ENCODE measurements around the gene HIP1R. TPM values are rescaled to one million over a fixed set of nuclear protein-coding genes. Genes with fewer than 3 reads are reported as not detected.

The HIP1R gene
- total RNA-seq, 1 experiment from 2014 or later: 36.7 TPM

GRCh38 chr12:122846622-122847515, 11.6 kb downstream of the HIP1R start:
- BruUV-seq (replicated peaks): no TSS peak

DNA sequence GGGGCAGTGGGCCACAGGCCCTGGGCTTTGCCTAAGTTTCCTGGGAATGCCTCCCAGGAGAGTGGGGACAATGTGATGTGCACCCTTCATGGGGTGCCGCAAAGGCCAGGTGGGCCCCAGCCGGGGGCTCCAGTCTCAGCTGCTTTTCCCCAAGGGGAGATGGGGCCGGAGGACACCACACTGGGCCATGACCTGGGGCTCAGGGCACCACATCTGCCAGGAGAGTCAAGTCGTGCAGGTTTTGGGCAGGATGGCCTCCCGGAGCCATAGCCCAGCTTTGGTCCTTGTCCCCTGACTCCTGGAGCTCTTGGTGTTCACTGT, 12.2 kb downstream of the HIP1R start:
- H3K4me3 ChIP-seq (ENCODE audit: low read depth in 2 of 2, low read length in 2 of 2): no peak overlapping the region
- H3K27me3 ChIP-seq (ENCODE audit: control insufficient read depth, insufficient read depth, low read length): no peaks in the 10 kb centered on the region
- POLR2A ChIA-PET: interaction anchor here (0.6 kb wide), 1 partner anchor 68 kb away, joined by 3 read pairs; no protein-coding TSS in a partner anchor
- no TSS peak for BruUV-seq (replicated peaks)
- CTCF ChIA-PET: interaction anchor here (0.6 kb wide), 1 partner anchor 12 kb away, joined by 3 read pairs; no protein-coding TSS in a partner anchor
- TF ChIP-seq, protein P1, sequence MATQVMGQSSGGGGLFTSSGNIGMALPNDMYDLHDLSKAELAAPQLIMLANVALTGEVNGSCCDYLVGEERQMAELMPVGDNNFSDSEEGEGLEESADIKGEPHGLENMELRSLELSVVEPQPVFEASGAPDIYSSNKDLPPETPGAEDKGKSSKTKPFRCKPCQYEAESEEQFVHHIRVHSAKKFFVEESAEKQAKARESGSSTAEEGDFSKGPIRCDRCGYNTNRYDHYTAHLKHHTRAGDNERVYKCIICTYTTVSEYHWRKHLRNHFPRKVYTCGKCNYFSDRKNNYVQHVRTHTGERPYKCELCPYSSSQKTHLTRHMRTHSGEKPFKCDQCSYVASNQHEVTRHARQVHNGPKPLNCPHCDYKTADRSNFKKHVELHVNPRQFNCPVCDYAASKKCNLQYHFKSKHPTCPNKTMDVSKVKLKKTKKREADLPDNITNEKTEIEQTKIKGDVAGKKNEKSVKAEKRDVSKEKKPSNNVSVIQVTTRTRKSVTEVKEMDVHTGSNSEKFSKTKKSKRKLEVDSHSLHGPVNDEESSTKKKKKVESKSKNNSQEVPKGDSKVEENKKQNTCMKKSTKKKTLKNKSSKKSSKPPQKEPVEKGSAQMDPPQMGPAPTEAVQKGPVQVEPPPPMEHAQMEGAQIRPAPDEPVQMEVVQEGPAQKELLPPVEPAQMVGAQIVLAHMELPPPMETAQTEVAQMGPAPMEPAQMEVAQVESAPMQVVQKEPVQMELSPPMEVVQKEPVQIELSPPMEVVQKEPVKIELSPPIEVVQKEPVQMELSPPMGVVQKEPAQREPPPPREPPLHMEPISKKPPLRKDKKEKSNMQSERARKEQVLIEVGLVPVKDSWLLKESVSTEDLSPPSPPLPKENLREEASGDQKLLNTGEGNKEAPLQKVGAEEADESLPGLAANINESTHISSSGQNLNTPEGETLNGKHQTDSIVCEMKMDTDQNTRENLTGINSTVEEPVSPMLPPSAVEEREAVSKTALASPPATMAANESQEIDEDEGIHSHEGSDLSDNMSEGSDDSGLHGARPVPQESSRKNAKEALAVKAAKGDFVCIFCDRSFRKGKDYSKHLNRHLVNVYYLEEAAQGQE (IDR thresholded peaks at IDR 0.05; ENCODE audit: insufficient read depth in 1 of 2, low read depth in 2 of 2, low read length in 1 of 2): no peak
- TF ChIP-seq POLR2AphosphoS5 (IDR thresholded peaks at IDR 0.05; ENCODE audit: low read depth, low read length): no peak
- no peak for TF ChIP-seq TCF7L2 (IDR thresholded peaks at IDR 0.05; ENCODE audit: low read depth, low read length)
- TF ChIP-seq SIN3A (IDR thresholded peaks at IDR 0.05; ENCODE audit: borderline replicate concordance, insufficient read depth, low read depth, low read length): no peak
- TF ChIP-seq, protein P2, sequence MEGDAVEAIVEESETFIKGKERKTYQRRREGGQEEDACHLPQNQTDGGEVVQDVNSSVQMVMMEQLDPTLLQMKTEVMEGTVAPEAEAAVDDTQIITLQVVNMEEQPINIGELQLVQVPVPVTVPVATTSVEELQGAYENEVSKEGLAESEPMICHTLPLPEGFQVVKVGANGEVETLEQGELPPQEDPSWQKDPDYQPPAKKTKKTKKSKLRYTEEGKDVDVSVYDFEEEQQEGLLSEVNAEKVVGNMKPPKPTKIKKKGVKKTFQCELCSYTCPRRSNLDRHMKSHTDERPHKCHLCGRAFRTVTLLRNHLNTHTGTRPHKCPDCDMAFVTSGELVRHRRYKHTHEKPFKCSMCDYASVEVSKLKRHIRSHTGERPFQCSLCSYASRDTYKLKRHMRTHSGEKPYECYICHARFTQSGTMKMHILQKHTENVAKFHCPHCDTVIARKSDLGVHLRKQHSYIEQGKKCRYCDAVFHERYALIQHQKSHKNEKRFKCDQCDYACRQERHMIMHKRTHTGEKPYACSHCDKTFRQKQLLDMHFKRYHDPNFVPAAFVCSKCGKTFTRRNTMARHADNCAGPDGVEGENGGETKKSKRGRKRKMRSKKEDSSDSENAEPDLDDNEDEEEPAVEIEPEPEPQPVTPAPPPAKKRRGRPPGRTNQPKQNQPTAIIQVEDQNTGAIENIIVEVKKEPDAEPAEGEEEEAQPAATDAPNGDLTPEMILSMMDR (IDR thresholded peaks at IDR 0.05): no peak
- DNase-seq (ENCODE audit: low read depth, low spot score) (no peak), ATAC-seq (no peak)
- H3K36me3 ChIP-seq (ENCODE audit: control insufficient read depth, insufficient read depth, low read length): no peaks in the 10 kb centered on the region
- in situ Hi-C loops (cut with HindIII; ENCODE audit: low pct_unique_long_range_greater_than_20kb, low sequenced_read_pairs) (no loop called here), intact Hi-C loops (cut with micrococcal nuclease; ENCODE audit: unreplicated experiment) (no loop called here)
- H3K9me3 ChIP-seq (ENCODE audit: control insufficient read depth, insufficient read depth, low read depth, low read length): no peaks in the 10 kb centered on the region
- H3K27ac ChIP-seq (ENCODE audit: low read length): no peak overlapping the region
- no peaks in the 10 kb centered on the region; the same call in 1 of the 2 replicates for H3K4me1 ChIP-seq (ENCODE audit: control insufficient read depth, insufficient read depth, low read length)

More at GRCh38 chr12:122846622-122847515, 11.6 kb downstream of the HIP1R start:
- Histone ChIP-seq H3K4me1 (ENCODE audit: control insufficient read depth, insufficient read depth, low read length) (peaks cover 2% of the 10 kb centered on the region; the same call in 1 of the 2 replicates), H3K27me3 (ENCODE audit: control insufficient read depth, insufficient read depth, low read length) (no peaks in the 10 kb centered on the region), H3K9me3 (ENCODE audit: control insufficient read depth, insufficient read depth, low read depth, low read length) (no peaks in the 10 kb centered on the region), H3K36me3 (ENCODE audit: control insufficient read depth, insufficient read depth, low read length) (no peaks in the 10 kb centered on the region), H3K27ac (ENCODE audit: low read length) (no peak overlapping the region), H3K4me3 (ENCODE audit: low read depth in 2 of 2, low read length in 2 of 2) (no peak overlapping the region)
- in situ Hi-C loops (cut with HindIII; ENCODE audit: low pct_unique_long_range_greater_than_20kb, low sequenced_read_pairs): no loop called here
- DNase-seq (ENCODE audit: low read depth, low spot score) (no peak), ATAC-seq (no peak)
- TF ChIP-seq, protein P1 (IDR thresholded peaks at IDR 0.05; ENCODE audit: insufficient read depth in 1 of 2, low read depth in 2 of 2, low read length in 1 of 2): no peak
- TF ChIP-seq POLR2AphosphoS5 (IDR thresholded peaks at IDR 0.05; ENCODE audit: low read depth, low read length) (no peak), SIN3A (IDR thresholded peaks at IDR 0.05; ENCODE audit: borderline replicate concordance, insufficient read depth, low read depth, low read length) (no peak), TCF7L2 (IDR thresholded peaks at IDR 0.05; ENCODE audit: low read depth, low read length) (no peak)
- ChIA-PET POLR2A (interaction anchor here (0.6 kb wide), 1 partner anchor 68 kb away, joined by 3 read pairs; no protein-coding TSS in a partner anchor), CTCF (interaction anchor here (0.6 kb wide), 1 partner anchor 11 kb away, joined by 3 read pairs; no protein-coding TSS in a partner anchor)
- intact Hi-C loops (cut with micrococcal nuclease; ENCODE audit: unreplicated experiment): no loop called here
